Activated CD8-positive, alpha-beta T cell treated with anti-CD3 and anti-CD28 coated beads, Interleukin-2, amount 10 ng/mL, durations not matched to agents 7 days and 5 days (primary cell): Measurements from ENCODE around the gene TOM1. TPM values are rescaled to one million over a fixed set of nuclear protein-coding genes. Genes with fewer than 3 reads are reported as not detected.

Source experiments
- ATAC-seq: fragments of 150-1000 bp; cut with Tn5 transposase; one replicate; pipeline ENCODE4 v1.10.0; 2021; ENCODE audit warnings: moderate library complexity
- CTCF ChIA-PET: fragments of 350-600 bp; sonication (Branson Sonifier 250); formaldehyde crosslinking; loops from one replicate; lab custom pipeline; 2021; ENCODE audit warnings: antibody characterized with exemption; lab: Charles Lee
- POLR2A ChIA-PET: fragments of 350-600 bp; sonication (Branson Sonifier 250); formaldehyde crosslinking; loops from one replicate; lab custom pipeline; 2021; ENCODE audit warnings: antibody characterized with exemption; lab: Charles Lee
- DNase-seq: peaks from one replicate; pipeline ENCODE4 v3.0.0-alpha.2; 2020
- H3K27ac Mint-ChIP-seq: one replicate; pipeline ENCODE4 v1.8.0; 2021; ENCODE audit warnings: mild to moderate bottlenecking, mixed read lengths
- H3K27me3 Mint-ChIP-seq: one replicate; pipeline ENCODE4 v1.8.0; 2021; ENCODE audit warnings: low read depth, mixed read lengths
- H3K36me3 Mint-ChIP-seq: one replicate; pipeline ENCODE4 v1.8.0; 2021; ENCODE audit warnings: low read depth, mixed read lengths
- H3K4me1 Mint-ChIP-seq: one replicate; pipeline ENCODE4 v1.8.0; 2021; ENCODE audit warnings: low read depth, mixed read lengths
- H3K4me3 Mint-ChIP-seq: one replicate; pipeline ENCODE4 v1.8.0; 2021; ENCODE audit warnings: mild to moderate bottlenecking, mixed read lengths
- H3K9me3 Mint-ChIP-seq: one replicate; pipeline ENCODE4 v1.8.0; 2022; ENCODE audit warnings: mixed read lengths; ENCODE audit not compliant: insufficient read depth
- total RNA-seq, 2 experiments: library from RNA; stranded (reverse); gene quantifications; one replicate each; pipeline ENCODE4 v1.2.3, GENCODE V29; 2021

Gene TOM1
- total RNA-seq, 2 experiments from 2014 or later: 17.8 to 22.3 TPM

DNA sequence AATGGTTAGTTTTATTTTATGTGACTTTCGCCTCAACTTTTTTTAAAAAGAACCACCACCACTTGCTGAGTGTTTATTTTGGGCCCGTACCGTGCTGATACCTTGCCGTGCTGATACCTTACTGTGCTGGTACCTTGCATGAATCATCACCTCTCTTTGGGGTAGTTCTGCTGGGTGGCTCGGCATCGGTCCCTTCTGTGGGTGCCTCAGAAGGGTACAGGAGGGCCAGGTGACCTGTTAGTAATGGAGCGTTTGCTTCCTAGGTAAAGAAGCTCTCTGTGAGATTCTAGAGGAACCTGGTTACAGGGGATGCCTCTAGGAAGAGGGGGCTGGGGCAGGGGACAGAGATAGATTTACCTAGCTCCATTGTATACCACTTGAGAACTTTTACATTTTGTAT is 17.1 kb downstream of the TOM1 start:
- CTCF ChIA-PET: no interaction called here
- Mint-ChIP-seq H3K9me3 (no peaks in the 10 kb centered on the region), H3K27me3 (no peaks in the 10 kb centered on the region), H3K4me1 (peaks cover 21% of the 10 kb centered on the region), H3K4me3 (no peak overlapping the region), H3K36me3 (no peaks in the 10 kb centered on the region), H3K27ac (no peak overlapping the region)
- ATAC-seq: no peak
- no peak for DNase-seq
- POLR2A ChIA-PET: no interaction called here

DNA sequence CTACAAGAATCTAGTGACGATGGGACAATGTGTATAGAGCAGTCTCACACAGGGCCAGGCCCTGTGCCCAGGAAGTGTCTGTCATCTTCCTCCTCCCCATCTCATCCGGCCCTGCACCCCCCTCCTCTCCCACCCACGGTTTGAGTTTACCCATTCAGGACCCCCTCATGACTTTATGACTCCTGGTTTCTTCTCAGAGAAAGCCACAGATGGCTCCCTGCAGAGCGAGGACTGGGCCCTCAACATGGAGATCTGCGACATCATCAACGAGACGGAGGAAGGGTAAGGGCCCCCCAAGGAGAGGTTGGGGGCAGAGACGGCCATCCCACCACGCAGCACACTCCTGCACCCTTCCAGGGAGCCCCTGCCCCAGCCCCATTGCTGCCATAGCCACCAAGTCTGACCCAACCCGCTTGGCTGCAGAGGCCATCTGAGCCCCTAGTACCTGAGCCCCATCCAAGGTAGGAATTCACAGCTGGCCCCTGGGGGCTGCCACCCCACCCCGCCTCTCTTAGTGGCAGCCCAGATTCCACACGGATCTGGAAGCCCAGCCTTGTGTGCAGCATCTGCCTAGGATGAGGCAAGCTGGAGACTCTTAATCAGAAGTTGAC is 18.1 kb downstream of the TOM1 start:
- ChIA-PET POLR2A (no interaction called here), CTCF (interaction anchor here (1.3 kb wide), 1 partner anchor 13 kb away, joined by 3 read pairs; no protein-coding TSS in a partner anchor)
- no peak for ATAC-seq
- H3K27ac Mint-ChIP-seq: no peak overlapping the region
- peaks cover 15% of the 10 kb centered on the region for H3K4me1 Mint-ChIP-seq
- no peaks in the 10 kb centered on the region for H3K36me3 Mint-ChIP-seq
- no peak overlapping the region for H3K4me3 Mint-ChIP-seq
- no peak for DNase-seq
- no peaks in the 10 kb centered on the region for H3K9me3 Mint-ChIP-seq
- no peaks in the 10 kb centered on the region for H3K27me3 Mint-ChIP-seq

DNA sequence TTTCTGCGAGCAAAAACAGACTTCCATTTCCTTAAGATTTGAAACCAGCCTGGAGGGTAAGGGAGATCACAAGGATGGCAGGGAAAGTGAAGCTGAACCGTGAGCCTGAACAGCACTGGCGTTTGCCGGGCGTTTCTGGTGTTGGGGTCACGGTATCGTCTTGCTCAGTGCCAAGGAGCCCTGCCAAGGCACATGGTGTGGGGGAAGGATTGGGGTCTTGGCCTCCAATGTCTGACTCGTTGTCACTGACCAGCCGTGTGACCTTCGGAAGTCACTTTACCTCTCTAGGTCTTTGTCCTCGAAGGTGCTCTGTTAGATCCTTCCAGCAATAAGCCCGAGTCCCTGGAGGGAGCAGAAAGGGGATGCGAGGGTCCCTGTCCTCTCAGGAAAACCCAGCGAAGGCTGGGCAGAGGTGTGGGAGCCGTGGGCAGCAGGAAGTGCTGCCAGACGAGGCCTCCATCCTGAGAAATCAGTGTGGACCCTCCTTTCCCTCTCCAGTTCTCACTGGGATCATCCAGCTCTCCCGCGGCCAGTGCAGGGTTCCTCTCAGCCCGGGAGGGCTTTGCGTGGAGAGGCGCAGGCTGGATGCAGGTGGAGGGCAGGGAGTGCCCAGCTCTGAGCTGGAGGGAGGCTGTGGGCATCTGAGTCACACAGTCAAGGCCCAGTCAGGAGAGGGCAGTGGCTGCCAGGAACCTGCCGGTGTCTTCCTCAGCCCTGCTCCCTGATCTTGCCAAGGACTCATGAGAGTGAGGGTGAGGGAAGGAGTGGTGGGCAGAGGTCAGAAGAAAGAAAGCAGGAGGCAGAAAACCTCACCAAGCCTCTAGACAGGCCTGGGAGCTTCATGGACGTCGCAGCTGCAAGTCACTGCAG is 18.9 kb downstream of the TOM1 start:
- no peak overlapping the region for H3K27ac Mint-ChIP-seq
- ATAC-seq: no peak
- H3K27me3 Mint-ChIP-seq: no peaks in the 10 kb centered on the region

GRCh38 chr22:35319244-35319985 is 19.7 kb downstream of the TOM1 start:
- DNase-seq: no peak
- Mint-ChIP-seq H3K4me3 (no peak overlapping the region), H3K27ac (no peak overlapping the region), H3K9me3 (no peaks in the 10 kb centered on the region), H3K36me3 (peaks cover 8% of the 10 kb centered on the region), H3K27me3 (no peaks in the 10 kb centered on the region), H3K4me1 (peaks cover 2% of the 10 kb centered on the region)
- ChIA-PET CTCF (no interaction called here), POLR2A (no interaction called here)
- no peak for ATAC-seq

More for the DNA sequence above, 18.9 kb downstream of the TOM1 start:
- Mint-ChIP-seq H3K4me3 (no peak overlapping the region), H3K4me1 (peaks cover 10% of the 10 kb centered on the region), H3K36me3 (peaks cover 6% of the 10 kb centered on the region), H3K9me3 (no peaks in the 10 kb centered on the region)
- POLR2A ChIA-PET: no interaction called here
- CTCF ChIA-PET: interaction anchor here (1.3 kb wide), 1 partner anchor 12 kb away, joined by 3 read pairs; no protein-coding TSS in a partner anchor
- DNase-seq: no peak

DNA sequence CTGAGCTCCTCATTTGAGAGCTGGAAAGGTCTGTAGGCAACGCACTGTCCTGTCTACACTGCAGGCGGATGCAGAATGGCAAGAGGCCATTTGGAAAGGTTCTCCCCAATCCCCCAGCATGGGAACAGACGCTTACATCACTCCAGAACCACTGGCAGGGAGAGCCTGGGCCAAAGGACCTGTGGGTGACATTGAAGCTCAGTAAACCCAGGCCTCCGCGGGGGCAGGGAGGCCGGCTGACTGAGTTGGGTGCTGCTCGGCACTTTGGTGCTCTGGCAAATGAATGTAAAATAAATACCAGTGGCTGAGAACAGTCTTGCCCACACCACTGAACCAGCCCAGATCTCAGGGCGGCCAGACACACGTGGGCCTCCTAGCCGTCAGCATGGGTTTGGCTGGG is 22.4 kb downstream of the TOM1 start:
- POLR2A ChIA-PET: interaction anchor here (1.0 kb wide), 1 partner anchor 12 kb away, joined by 4 read pairs; no protein-coding TSS in a partner anchor
- CTCF ChIA-PET: no interaction called here
- Mint-ChIP-seq H3K4me3 (no peak overlapping the region), H3K36me3 (peaks cover 11% of the 10 kb centered on the region), H3K4me1 (no peaks in the 10 kb centered on the region), H3K27me3 (no peaks in the 10 kb centered on the region), H3K27ac (no peak overlapping the region), H3K9me3 (no peaks in the 10 kb centered on the region)
- DNase-seq (no peak), ATAC-seq (no peak)

DNA sequence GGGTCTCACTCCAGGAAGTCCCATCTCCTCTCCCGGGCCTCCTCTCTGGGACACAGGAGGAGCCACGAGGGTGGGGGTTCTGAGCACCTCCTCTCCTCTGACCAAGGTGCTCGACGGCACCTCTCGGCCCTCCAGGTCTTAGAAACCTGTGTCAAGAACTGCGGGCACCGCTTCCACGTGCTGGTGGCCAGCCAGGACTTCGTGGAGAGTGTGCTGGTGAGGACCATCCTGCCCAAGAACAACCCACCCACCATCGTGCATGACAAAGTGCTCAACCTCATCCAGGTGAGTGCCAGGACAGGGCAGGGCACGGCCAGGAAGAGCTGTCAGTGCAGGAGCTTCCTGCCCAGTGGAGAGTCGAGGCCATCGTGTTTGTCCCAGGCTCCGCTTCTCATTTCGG is 23.2 kb downstream of the TOM1 start:
- ChIA-PET CTCF (no interaction called here), POLR2A (no interaction called here)
- ATAC-seq: no peak
- Mint-ChIP-seq H3K4me1 (no peaks in the 10 kb centered on the region), H3K36me3 (peaks cover 11% of the 10 kb centered on the region), H3K27ac (no peak overlapping the region), H3K4me3 (no peak overlapping the region), H3K27me3 (no peaks in the 10 kb centered on the region), H3K9me3 (no peaks in the 10 kb centered on the region)
- DNase-seq: no peak

DNA sequence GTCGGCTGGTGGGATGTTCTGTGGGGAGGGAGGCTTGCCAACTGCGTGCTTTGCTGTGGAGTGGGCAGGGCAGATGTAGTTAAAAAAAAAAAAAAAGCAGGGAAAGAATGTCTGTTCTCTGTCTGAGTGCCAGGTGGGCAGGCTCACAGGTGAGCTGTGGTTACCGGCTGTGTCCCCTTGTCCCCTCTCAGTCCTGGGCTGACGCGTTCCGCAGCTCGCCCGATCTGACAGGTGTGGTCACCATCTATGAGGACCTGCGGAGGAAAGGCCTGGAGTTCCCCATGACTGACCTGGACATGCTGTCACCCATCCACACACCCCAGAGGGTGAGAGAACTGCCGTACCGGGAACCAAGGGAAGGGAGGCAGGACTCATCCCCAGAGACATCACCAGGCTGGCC is 23.6 kb downstream of the TOM1 start:
- no peak for DNase-seq
- no peak overlapping the region for H3K4me3 Mint-ChIP-seq
- no peak overlapping the region for H3K27ac Mint-ChIP-seq
- POLR2A ChIA-PET: interaction anchor here (0.7 kb wide), 1 partner anchor 23 kb away, joined by 3 read pairs; the partner anchor contains the start of gene TOM1
- H3K4me1 Mint-ChIP-seq: no peaks in the 10 kb centered on the region
- no peak for ATAC-seq
- peaks cover 11% of the 10 kb centered on the region for H3K36me3 Mint-ChIP-seq
- no peaks in the 10 kb centered on the region for H3K9me3 Mint-ChIP-seq
- H3K27me3 Mint-ChIP-seq: no peaks in the 10 kb centered on the region
- CTCF ChIA-PET: no interaction called here

GRCh38 chr22:35324067-35324466 is 24.4 kb downstream of the TOM1 start:
- no peak overlapping the region for H3K4me3 Mint-ChIP-seq

GRCh38 chr22:35324762-35325161 is 25.1 kb downstream of the TOM1 start:
- ChIA-PET CTCF (interaction anchor here (0.7 to 1.3 kb wide), 2 partner anchors 21 to 26 kb away, joined by 3 to 4 read pairs; no protein-coding TSS in a partner anchor), POLR2A (no interaction called here)
- peaks cover 9% of the 10 kb centered on the region for H3K4me1 Mint-ChIP-seq
- no peak for DNase-seq
- ATAC-seq: no peak
- H3K27me3 Mint-ChIP-seq: no peaks in the 10 kb centered on the region
- H3K27ac Mint-ChIP-seq: no peak overlapping the region
- no peak overlapping the region for H3K4me3 Mint-ChIP-seq
- no peaks in the 10 kb centered on the region for H3K9me3 Mint-ChIP-seq
- peaks cover 15% of the 10 kb centered on the region for H3K36me3 Mint-ChIP-seq

More at GRCh38 chr22:35324067-35324466, 24.4 kb downstream of the TOM1 start:
- ChIA-PET POLR2A (interaction anchor here (0.7 kb wide), 1 partner anchor 24 kb away, joined by 3 read pairs; the partner anchor contains the start of gene TOM1), CTCF (interaction anchor here (0.7 to 1.3 kb wide), 2 partner anchors 21 to 27 kb away, joined by 3 to 4 read pairs; no protein-coding TSS in a partner anchor)
- no peak overlapping the region for H3K27ac Mint-ChIP-seq
- DNase-seq (no peak), ATAC-seq (no peak)
- H3K4me1 Mint-ChIP-seq: peaks cover 2% of the 10 kb centered on the region
- peaks cover 12% of the 10 kb centered on the region for H3K36me3 Mint-ChIP-seq
- H3K27me3 Mint-ChIP-seq: no peaks in the 10 kb centered on the region
- H3K9me3 Mint-ChIP-seq: no peaks in the 10 kb centered on the region

GRCh38 chr22:35325209-35325608 is 25.5 kb downstream of the TOM1 start:
- H3K4me1 Mint-ChIP-seq: peaks cover 13% of the 10 kb centered on the region
- ChIA-PET POLR2A (no interaction called here), CTCF (interaction anchor here (1.1 to 1.3 kb wide), 2 partner anchors 12 to 26 kb away, joined by 3 read pairs; no protein-coding TSS in a partner anchor)
- H3K4me3 Mint-ChIP-seq: no peak overlapping the region
- H3K27me3 Mint-ChIP-seq: no peaks in the 10 kb centered on the region
- H3K27ac Mint-ChIP-seq: no peak overlapping the region
- H3K9me3 Mint-ChIP-seq: no peaks in the 10 kb centered on the region
- H3K36me3 Mint-ChIP-seq: peaks cover 17% of the 10 kb centered on the region
- no peak for DNase-seq
- no peak for ATAC-seq

DNA sequence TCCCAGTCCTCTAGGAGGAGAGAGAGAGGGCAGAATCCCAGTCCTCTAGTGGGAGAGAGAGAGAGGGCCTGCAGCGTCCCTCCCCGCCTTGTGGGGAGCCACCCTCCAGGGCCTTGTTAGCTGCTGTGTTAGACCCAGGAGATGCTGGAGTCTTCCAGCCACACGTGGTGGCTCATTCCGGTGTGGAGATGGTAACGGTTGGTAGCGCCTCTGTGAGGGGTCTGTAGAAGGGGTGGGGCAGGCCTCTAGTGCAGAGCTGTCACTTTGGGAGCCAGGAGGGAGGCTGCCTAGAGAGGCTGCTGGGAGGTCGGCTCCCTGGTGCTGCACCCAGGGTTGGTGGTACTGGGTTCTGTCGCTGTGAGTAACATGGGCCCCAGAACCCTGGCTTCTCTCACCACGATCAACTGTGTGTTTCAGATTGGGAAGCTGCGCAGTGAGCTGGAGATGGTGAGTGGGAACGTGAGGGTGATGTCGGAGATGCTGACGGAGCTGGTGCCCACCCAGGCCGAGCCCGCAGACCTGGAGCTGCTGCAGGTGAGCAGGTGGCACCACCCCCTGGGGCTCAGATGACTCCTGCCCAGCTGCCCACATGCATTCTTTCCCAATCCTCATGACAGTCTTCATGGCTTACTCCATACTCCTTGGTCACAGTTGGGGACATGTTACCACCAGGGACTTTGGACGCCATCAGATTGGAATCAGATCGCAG is 27.3 kb downstream of the TOM1 start:
- ChIA-PET CTCF (no interaction called here), POLR2A (no interaction called here)
- Mint-ChIP-seq H3K4me1 (peaks cover 21% of the 10 kb centered on the region), H3K27ac (no peak overlapping the region), H3K36me3 (peaks cover 23% of the 10 kb centered on the region), H3K9me3 (no peaks in the 10 kb centered on the region), H3K4me3 (no peak overlapping the region), H3K27me3 (no peaks in the 10 kb centered on the region)
- DNase-seq (no peak), ATAC-seq (no peak)
